IPS-20b (cell line): Measurements from ENCODE around the gene CACNA1B.

ENCODE experiments used
- H3K27ac ChIP-seq: one replicate; pipeline ENCODE4 v1.5.1; 2013; ENCODE audit warnings: low read length
- H3K27me3 ChIP-seq: 2 replicates; pipeline ENCODE4 v1.6.1; 2013; ENCODE audit warnings: mild to moderate bottlenecking, low read length, inconsistent platforms; ENCODE audit not compliant: insufficient read depth
- H3K36me3 ChIP-seq: 2 replicates; pipeline ENCODE4 v1.6.1; 2013; ENCODE audit warnings: low read depth, mild to moderate bottlenecking, inconsistent platforms, low read length, moderate library complexity; ENCODE audit not compliant: insufficient read depth
- H3K4me1 ChIP-seq: 2 replicates; pipeline ENCODE4 v1.6.1; 2013; ENCODE audit warnings: mild to moderate bottlenecking, control low read depth, inconsistent platforms, low read length, moderate library complexity; ENCODE audit not compliant: insufficient read depth
- H3K4me3 ChIP-seq: 2 replicates; pipeline ENCODE4 v1.5.1; 2013; ENCODE audit warnings: mild to moderate bottlenecking, low read length, inconsistent platforms
- H3K9ac ChIP-seq: 2 replicates; pipeline ENCODE4 v1.6.1; 2013; ENCODE audit warnings: low read depth, mild to moderate bottlenecking, inconsistent platforms, low read length, moderate library complexity
- H3K9me3 ChIP-seq: 2 replicates; pipeline ENCODE4 v1.6.1; 2013; ENCODE audit warnings: mild to moderate bottlenecking, low read depth, low read length, inconsistent platforms; ENCODE audit not compliant: insufficient read depth

The CACNA1B gene

DNA sequence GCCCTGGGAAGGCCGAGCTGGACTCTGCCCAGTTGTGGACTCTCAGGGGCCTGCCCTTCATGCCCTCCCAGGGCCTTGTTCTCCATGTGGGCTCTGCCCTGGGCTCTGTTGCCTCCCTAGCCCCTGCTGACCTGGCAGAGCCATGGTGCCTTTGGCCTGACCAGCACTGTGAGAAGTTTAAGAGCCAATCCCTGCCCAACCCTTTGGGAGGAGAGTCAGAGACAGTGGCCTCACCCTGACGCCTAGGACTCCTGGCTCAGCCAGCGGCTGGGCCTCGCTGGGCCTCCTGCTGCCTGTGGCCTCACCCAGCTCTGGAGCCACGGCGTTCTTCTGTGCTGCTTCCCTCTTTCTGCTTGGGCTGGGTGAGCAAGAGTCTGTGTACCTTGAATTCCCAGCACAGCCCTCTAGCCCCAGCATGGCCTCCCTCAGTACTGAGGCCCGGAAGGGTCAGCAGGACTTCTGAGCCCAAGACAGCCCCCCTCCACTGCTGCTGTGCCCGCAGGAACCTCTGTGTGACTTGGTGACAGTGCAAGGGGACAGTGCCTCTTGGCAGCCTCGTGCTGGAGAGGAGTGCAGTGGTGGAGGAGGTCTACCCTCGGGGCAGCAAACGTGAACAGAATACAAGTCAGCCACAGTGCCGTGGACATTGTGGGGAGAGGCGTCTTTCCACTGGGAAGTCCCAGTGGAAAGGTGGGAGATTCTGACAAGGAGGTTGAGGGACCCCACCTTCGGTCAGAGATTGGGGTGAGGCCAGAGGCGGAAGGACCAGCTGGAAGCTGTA is 97.4 kb downstream of the CACNA1B start:
- Histone ChIP-seq H3K27me3 (no peaks in the 10 kb centered on the region), H3K27ac (no peak overlapping the region), H3K4me3 (no peak overlapping the region), H3K4me1 (no peaks in the 10 kb centered on the region), H3K9me3 (no peaks in the 10 kb centered on the region), H3K36me3 (no peaks in the 10 kb centered on the region), H3K9ac (no peak overlapping the region)

DNA sequence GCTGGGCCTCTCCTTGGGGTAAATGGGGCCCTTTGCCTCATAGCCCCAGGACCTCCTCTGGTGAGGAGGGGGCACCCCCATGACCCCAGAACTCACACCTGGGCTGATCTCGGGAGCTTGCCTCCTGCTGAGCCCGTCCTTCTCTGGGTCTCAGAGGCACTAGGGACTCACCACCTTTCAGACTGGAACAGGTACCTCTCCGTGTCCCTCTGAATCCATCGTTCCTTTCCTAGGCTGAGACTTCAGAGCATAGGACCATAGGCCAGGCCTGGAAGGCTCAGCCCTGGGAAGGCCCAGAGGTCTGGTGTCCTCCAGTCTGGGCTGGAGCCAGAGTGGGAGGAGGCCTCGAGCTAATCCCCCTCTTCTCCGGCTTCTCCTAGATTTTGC is 97.9 kb downstream of the CACNA1B start:
- H3K4me3 ChIP-seq: no peak overlapping the region
- H3K36me3 ChIP-seq: no peaks in the 10 kb centered on the region; the same call in 1 of the 2 replicates
- no peaks in the 10 kb centered on the region for H3K27me3 ChIP-seq
- H3K9me3 ChIP-seq: no peaks in the 10 kb centered on the region
- no peak overlapping the region for H3K27ac ChIP-seq
- no peak overlapping the region for H3K9ac ChIP-seq
- no peaks in the 10 kb centered on the region for H3K4me1 ChIP-seq

DNA sequence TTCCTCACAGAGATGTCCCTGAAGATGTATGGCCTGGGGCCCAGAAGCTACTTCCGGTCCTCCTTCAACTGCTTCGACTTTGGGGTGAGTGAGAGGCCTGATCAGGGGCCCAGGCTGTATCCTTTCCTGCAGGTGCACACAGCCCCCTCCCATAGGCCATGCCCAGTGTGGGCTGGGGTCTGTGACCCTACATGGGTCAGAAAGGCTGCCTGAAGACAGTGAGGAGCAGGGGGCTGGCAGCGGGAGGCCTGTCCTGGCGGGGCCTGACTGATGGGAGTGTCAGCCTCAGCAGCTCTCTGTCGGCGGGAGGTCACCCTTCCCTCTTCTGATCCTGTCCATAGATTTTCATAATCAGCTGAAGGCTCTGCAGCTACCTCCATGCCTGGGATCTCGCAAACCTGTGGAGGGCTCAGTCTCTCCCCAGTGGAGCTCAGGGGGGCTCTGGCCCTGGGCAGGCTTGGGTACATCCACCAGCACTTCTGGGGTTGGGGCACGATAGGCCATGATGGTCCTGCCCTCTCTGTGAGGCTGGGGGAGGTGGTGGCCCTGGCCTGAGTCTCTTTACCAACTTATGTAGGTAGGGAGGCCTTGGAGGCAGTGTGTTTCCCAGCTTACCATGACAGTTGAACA is 98.5 kb downstream of the CACNA1B start:
- H3K9me3 ChIP-seq: no peaks in the 10 kb centered on the region

DNA sequence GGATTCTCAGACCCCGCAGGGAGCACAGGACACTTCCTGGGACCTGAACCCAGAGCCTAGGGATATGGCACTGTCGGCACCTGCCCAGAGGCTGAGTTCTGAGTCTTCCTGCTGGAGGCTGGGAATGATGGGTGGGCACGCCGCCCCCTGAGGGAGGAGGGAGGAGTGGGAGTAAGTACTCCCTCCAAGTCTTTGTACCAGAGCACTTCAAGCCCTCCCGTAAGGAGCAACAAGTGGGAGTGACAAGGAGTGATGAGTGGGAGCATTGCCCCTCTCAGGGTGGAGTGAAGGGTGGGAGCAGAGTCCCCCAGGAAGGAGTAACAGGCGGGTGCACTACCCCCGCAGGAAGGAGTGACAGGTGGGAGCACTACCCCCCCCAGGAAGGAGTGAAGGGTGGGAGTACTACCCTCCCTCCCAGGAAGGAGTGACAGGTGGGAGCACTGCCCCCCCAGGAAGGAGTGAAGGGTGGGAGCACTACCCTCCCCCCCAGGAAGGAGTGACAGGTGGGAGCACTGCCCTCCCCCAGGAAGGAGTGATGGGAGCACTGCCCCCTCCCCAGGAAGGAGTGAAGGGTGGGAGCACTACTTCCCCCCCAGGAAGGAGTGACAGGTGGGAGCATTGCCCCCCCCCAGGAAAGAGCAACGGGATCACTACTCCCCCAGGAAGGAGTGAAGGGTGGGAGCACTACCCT is 100.1 kb downstream of the CACNA1B start:
- H3K36me3 ChIP-seq: no peaks in the 10 kb centered on the region; the same call in 1 of the 2 replicates
- H3K9me3 ChIP-seq: no peaks in the 10 kb centered on the region

More for the DNA sequence above, 98.5 kb downstream of the CACNA1B start:
- H3K4me1 ChIP-seq: no peaks in the 10 kb centered on the region
- no peak overlapping the region for H3K27ac ChIP-seq
- no peak overlapping the region for H3K4me3 ChIP-seq
- H3K9ac ChIP-seq: no peak overlapping the region
- no peaks in the 10 kb centered on the region; the same call in 1 of the 2 replicates for H3K36me3 ChIP-seq
- H3K27me3 ChIP-seq: no peaks in the 10 kb centered on the region

DNA sequence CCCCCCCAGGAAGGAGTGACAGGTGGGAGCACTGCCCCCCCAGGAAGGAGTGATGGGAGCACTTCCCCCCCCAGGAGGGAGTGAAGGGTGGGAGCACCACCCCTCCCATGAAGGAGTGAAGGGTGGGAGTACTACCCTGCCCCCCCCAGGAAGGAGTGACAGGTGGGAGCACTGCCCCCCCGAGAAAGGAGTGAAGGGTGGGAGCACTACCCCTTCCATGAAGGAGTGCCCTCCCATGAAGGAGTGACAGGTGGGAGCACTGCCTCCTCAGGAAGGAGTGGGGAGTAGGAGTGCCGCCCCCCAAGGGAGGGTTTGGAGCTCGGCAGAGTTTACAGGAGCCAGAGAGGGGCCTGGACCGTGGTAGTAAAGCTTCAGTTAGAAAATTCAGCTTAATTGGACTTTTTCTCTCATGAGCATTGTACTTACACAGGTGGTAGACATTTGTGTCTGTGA is 100.7 kb downstream of the CACNA1B start:
- Histone ChIP-seq H3K9me3 (no peaks in the 10 kb centered on the region), H3K9ac (no peak overlapping the region), H3K4me1 (no peaks in the 10 kb centered on the region), H3K36me3 (no peaks in the 10 kb centered on the region; the same call in 1 of the 2 replicates), H3K27me3 (no peaks in the 10 kb centered on the region), H3K4me3 (no peak overlapping the region), H3K27ac (no peak overlapping the region)

More for the DNA sequence above, 100.1 kb downstream of the CACNA1B start:
- Histone ChIP-seq H3K4me3 (no peak overlapping the region), H3K4me1 (no peaks in the 10 kb centered on the region), H3K9ac (no peak overlapping the region), H3K27ac (no peak overlapping the region), H3K27me3 (no peaks in the 10 kb centered on the region)

DNA sequence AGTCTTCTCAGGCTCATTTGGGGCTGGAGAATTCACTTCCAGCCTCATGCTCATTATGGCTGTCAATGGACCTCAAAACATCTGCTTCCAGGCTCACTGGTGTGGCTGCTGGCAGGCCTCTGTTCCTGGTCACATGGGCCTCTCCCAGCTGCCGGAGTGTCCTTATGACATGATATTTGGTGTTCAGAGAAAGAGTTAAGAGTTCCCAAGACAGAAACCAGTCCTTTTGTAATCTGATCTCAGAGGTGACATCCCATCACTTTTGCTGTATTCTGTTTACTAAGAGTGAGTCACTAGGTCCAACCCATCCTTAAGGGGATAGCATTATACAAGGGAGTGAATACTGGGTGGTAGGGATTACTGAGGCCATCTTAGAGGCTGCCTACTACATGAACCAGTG is 104.6 kb downstream of the CACNA1B start:
- Histone ChIP-seq H3K9me3 (no peaks in the 10 kb centered on the region), H3K36me3 (peaks cover 2% of the 10 kb centered on the region; the same call in 1 of the 2 replicates), H3K9ac (no peak overlapping the region), H3K4me3 (no peak overlapping the region), H3K4me1 (no peaks in the 10 kb centered on the region), H3K27ac (no peak overlapping the region), H3K27me3 (no peaks in the 10 kb centered on the region)

DNA sequence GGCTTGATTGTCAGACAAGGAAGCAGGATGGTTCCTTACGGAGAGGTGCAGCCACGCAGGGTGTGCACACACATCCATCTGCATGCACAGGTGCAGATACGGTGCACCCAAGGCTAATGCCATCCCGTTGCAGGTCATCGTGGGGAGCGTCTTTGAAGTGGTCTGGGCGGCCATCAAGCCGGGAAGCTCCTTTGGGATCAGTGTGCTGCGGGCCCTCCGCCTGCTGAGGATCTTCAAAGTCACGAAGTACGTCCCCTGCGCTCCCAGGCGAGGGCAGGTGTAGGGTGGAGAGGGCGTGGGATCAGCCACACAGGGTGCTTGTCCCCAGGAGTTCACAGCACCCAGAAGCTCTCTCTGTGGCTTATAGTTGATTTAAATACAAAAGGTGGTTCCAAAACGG is 106.4 kb downstream of the CACNA1B start:
- peaks cover 6% of the 10 kb centered on the region; the same call in 1 of the 2 replicates for H3K36me3 ChIP-seq
- peaks cover 13% of the 10 kb centered on the region; the same call in 1 of the 2 replicates for H3K9me3 ChIP-seq
- no peak overlapping the region for H3K4me3 ChIP-seq
- no peak overlapping the region for H3K9ac ChIP-seq
- no peaks in the 10 kb centered on the region for H3K4me1 ChIP-seq
- no peak overlapping the region for H3K27ac ChIP-seq
- H3K27me3 ChIP-seq: no peaks in the 10 kb centered on the region

DNA sequence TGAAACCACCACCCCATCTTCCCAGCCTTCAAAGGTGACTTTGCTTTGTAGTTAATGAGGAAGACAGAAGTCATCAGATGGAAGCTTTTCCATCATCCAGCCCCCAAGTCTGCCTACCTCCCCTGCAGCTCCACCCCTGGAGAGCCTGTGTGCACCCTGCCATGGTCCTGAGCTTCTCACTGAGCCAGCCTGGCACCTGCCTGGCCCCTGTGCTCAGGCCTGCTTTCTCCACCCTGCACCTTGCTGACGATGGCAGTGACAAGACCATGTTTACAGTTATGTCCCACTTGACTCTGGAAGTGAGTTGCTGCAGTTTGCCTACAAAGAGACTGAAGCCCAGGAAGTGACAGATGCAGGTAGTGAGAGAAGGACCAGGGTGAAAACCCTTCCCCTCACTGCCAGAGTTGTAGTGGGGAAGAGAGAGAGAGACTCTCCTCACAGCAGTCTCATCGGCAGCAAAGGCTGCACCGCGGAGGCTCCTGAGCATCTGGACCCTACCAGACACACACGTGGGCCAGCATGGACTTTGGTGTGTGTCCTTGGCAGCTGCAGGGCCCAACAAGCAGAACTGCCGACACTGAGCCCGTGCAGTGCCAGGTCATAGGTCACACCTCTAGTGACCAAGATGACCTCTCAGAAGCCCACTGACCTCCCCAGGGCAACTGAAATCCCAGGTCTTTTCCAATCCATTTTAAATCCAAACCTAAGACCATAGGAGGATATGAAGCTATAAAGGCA is 107.1 kb downstream of the CACNA1B start:
- H3K9ac ChIP-seq: no peak overlapping the region
- no peak overlapping the region for H3K4me3 ChIP-seq
- no peaks in the 10 kb centered on the region for H3K27me3 ChIP-seq
- peaks cover 6% of the 10 kb centered on the region; the same call in 1 of the 2 replicates for H3K36me3 ChIP-seq
- no peaks in the 10 kb centered on the region for H3K4me1 ChIP-seq
- no peak overlapping the region for H3K27ac ChIP-seq
- H3K9me3 ChIP-seq: peaks cover 20% of the 10 kb centered on the region

DNA sequence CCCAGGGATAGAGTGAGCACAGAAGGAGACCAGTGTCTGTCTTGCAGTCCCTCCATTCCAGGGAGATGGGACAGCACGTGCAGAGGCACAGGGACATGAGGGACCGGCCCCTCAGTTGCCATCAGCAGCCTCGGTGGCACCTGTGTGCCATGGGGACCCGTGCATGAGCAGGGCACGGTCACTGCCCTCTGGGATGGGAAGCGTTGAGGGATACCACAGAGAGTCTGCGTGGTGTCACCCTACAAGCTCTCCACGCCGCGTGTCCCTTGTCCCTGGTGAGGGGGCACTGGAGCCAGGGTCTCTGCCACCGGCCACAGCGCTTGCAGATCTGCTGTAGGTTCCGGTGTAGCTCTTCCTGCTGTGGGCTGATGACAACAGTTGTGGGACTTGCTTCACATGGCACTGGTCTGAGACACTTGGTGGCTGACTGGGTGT is 108.1 kb downstream of the CACNA1B start:
- H3K27me3 ChIP-seq: no peaks in the 10 kb centered on the region
- peaks cover 29% of the 10 kb centered on the region for H3K9me3 ChIP-seq
- no peaks in the 10 kb centered on the region for H3K4me1 ChIP-seq
- H3K27ac ChIP-seq: no peak overlapping the region
- H3K9ac ChIP-seq: no peak overlapping the region
- H3K36me3 ChIP-seq: peaks cover 15% of the 10 kb centered on the region; the same call in 1 of the 2 replicates
- H3K4me3 ChIP-seq: no peak overlapping the region

DNA sequence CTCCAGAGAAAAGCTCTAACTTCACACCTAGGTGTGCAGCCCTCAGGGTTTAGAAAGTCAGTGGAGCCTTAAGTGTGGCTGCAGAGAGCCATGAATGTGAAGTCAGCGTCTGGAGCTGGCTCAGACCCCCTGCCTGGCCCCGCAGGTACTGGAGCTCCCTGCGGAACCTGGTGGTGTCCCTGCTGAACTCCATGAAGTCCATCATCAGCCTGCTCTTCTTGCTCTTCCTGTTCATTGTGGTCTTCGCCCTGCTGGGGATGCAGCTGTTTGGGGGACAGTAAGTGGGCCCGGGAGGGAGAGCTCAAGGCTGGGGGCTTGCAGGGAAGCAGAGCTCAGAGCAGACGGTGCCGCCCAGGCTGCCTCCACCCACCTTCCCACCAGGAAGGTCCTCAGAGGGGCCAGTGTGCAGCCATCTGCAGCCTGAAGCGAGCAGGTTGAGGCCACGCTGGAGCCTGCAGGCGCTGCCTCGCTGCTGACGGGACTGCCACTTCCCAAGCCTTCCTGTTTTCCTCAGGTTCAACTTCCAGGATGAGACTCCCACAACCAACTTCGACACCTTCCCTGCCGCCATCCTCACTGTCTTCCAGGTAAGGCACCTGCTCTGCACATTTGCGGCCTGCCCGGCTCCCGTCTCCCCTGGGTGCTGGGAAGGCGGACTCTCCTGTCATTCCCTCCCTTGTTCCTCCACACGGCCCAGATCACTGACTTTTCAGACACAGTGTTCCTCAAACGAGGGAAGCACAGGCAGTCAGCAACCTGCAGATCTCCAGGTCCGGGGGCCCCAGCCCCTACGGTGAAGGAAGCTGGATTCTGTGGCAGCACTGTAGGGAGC is 108.9 kb downstream of the CACNA1B start:
- no peaks in the 10 kb centered on the region for H3K27me3 ChIP-seq
- H3K36me3 ChIP-seq: peaks cover 15% of the 10 kb centered on the region; the same call in 1 of the 2 replicates
- H3K27ac ChIP-seq: no peak overlapping the region
- H3K4me3 ChIP-seq: no peak overlapping the region
- H3K9ac ChIP-seq: no peak overlapping the region
- H3K4me1 ChIP-seq: no peaks in the 10 kb centered on the region
- peaks cover 33% of the 10 kb centered on the region for H3K9me3 ChIP-seq
